ENCODE data around the gene KIAA0753.
"Not testable (repeated sequence)": the region's sequence is repeated elsewhere in the genome, so short reads cannot be mapped to it uniquely, and the experiment has no call there.

KIAA0753 gene

DNA sequence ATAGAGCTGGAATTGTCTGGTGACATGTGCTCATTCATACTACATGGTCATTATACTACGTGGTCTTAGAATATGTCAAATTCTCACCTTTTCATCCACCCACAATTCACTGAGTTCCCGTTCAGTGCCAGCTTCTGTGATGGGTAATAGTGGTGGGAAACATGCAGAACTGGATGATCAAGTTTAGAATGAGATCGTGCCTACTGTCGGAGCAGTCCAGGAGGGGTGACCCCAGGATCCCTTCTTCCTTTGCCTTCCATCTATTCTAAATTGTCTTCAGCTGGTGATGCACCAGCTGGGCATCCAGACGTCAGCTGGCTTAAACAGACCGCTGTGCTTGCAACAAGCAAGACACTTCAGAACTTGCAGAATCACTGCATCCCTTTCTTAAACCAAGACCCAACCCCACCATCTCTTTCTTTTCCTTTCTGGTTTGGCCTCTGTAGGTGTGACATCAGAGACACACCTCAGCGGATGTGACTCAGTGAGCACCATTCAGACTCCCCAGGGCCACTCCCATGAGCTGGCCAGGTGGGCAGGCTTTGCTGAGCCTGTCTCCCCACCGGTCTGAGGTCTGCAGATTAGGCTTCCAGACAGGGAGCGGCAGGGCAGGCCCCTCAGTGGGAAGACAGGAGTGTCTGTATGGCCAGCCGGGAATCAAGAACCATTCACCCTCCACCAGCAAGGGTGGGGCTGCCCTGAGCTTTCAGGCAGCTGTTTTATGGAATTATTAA is 29.1 kb upstream of the KIAA0753 start:
- DNase-seq (ENCODE audit: insufficient read length, low spot score) (no peak), FAIRE-seq (no peak)

DNA sequence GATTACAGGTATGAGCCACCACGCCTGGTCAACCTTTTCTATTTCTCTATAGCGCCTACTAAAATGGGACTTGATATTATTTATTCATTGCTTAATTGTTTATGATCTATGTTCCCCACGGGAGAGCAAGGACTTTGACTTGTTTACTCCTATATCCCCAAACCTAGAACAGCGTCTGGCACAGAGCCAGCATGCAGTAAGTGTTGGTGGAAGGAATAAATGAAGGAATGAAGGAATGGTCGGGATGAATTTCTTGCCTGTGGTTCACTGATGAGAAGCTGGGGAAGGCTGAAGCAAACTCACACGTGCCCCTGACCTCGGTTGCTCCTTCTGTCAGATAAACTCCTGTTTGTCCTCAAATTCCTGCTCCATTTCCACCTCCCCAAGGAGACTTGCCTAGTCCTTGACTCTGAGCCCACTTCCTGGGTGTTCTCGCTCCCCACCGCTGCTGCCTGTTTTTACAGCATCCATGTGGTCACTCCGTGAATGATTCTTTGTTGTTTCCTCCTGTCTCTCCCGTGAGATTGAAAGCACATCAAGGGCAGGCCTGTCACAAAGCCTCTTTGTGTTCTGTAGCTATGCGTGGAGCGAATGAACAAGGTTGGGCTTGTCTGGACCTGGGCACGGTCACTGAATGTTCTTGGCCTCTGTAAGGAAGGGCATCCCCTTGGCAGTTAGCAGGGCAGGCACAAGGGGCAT is 28.4 kb upstream of the KIAA0753 start:
- no peak for FAIRE-seq
- no peak for DNase-seq (ENCODE audit: insufficient read length, low spot score)

DNA sequence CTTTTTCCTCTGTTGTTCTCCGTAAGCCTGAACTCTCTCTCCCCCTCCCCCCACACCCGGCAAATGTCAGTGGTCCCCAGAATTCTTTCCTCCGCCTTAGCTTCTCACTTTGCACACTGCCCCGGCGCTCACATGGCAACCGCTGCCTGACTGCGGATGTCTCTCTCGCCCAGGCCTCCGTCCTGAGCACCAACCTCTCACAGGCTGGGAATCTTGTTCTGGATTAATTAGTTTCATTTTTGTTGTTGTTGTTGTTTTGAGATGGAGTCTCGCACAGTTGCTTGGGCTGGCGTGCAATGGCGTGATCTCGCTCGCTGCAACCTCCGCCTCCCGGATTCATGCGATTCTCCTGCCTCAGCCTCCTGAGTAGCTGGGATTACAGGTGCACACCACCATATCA is 27.7 kb upstream of the KIAA0753 start:
- DNase-seq (ENCODE audit: insufficient read length, low spot score) (no peak), FAIRE-seq (no peak)

DNA sequence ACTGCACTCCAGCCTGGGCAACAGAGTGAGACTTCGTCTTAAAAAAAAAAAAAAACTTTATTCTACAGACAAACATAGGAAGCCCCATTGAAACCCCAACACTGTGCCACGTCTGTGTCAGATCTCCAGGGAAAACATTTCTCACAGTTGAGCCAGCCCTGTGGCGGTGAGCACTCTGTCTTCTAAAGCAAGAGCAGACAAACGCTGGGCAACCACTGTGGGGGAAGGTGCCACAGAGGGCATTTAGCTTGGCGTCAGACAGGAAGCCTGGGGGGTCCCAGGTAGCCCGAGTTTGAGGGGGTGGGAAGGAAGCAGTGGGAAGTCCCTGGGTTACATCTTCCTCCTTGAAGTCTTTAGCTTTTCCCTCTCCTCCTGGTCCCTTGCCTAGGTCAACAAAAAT is 27.0 kb upstream of the KIAA0753 start:
- DNase-seq (ENCODE audit: insufficient read length, low spot score), result no peak
- FAIRE-seq, result no peak

DNA sequence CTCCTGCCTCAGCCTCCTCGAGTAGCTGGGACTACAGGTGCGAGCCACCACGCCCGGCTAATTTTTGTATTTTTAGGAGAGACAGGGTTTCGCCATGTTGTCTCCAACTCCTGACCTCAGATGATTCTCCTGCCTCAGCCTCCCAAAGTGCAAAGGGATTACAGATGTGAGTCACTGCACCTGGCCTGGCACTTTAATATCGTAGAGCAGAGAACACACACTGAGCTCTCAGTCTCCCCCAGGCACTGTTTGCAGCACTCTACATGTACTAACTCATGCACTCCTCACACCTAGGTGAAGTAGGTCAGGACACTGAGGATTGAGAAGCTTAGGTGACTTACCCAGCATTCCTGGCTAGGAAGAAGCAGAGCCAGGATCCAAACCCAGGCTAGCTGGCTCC is 26.0 kb upstream of the KIAA0753 start:
- FAIRE-seq (no peak), DNase-seq (ENCODE audit: insufficient read length, low spot score) (no peak)

DNA sequence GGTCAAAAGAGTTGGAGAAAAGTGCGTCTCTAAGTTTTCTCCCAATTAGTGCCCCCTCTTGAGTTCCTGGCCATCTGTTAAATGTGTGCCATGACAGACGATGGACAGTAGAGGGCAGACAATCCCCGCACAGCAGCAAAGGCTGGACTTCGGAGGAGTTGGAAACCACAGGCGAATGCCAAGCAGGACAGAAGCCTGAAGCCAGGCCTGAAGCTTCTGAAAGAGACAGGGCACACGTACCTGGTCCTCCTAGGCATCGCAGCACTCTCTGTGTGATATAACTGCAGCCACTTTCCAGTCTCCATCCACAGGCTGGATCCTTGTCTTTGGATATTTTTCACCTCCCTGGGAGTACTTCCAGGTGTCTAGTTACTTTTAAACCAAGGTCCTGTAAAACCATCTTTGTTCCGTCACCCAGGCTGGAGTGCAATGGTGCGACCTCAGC is 25.6 kb upstream of the KIAA0753 start:
- FAIRE-seq (peak; percentile 93), DNase-seq (ENCODE audit: insufficient read length, low spot score) (peak; percentile 65)

DNA sequence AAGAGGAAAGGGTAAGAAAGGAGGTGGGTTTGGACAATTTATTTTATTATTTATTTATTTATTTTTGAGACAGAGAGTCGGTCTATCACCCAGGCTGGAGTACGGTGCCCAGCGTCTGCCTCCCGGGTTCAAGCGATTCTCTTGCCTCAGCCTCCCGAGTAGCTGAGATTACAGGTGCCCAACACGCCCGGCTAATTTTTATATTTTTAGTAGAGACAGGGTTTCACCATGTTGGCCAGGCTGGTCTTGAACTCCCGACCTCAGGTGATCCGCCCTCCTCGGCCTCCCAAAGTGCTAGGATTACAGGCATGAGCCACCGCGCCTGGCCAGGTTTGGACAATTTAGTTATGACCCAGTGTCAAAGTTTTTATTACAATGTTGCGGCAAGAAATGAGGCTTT is 22.7 kb upstream of the KIAA0753 start:
- not testable (repeated sequence) for FAIRE-seq; DNase-seq (ENCODE audit: insufficient read length, low spot score)

DNA sequence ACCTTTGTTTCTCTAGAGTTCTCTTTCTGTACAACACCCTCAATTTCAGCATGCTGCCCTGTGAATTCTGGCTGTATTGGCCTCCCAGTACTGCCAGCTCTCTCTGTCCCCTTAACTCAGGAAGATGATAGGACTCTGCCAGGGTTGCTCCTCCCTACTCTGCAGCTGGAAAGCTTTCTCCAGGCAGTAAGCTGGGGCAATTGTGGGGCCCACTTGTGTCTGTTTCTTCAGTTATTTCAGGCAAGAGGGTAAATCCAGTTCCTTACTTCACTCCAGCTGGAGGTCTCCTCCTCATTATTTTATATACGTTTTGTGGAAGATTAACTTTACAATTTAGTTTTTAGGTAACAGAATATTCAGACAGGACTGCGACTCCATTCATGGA is 20.9 kb upstream of the KIAA0753 start:
- DNase-seq (ENCODE audit: insufficient read length, low spot score) (no peak), FAIRE-seq (no peak)

DNA sequence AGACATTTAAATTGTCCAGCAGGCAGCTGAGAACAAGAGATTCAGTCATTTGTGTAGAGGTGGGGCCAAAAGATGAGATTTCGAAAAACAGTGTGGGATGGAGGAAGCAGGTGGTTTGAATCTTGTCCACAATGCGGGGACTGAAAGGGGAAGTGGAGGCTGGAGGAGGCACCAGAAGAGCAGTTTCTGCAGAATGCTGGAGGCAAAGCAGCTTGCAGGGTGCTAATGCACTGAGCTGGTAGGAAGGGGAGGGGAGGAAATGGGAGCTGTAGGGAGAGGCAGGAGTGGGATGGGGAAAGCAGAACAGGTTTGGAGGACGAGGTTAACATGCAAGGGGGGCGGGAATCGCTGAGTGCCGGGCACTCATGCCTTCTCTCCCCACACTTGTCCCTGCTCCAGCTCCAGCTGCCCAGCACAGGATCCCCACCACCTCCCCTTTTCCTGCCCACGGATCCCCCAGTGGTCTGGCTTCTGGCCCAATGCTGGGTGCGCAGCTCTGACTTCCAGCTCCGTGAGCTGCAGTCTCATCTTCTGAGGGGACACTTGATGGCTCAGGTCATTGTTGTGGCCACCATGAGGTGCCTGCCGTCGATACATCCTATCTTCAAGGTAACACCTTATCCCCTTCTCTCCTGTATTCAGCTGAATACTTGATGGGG is 20.4 kb upstream of the KIAA0753 start:
- DNase-seq (ENCODE audit: insufficient read length, low spot score) (peak; percentile 48), FAIRE-seq (peak; percentile 99)

DNA sequence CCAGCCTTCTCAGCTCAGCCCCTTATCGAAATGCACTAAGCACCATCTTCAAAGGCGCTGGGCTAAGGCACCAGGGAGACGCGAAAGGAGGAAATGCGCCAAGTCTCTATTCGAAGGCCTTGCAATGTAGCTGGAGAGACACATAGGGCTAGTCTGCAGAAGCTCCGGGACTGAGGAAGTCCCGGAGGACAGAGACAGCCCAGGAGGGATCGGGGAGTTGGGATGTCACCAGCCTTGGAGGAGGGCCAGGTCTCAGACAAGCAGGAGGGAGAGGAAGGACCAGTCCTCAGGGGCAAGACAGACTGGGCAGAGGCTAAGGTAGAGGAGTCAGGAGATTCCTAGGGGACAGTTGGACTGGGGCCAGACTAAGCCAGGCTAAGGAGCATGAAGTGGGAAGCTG is 19.6 kb upstream of the KIAA0753 start:
- FAIRE-seq (no peak), DNase-seq (ENCODE audit: insufficient read length, low spot score) (no peak)

DNA sequence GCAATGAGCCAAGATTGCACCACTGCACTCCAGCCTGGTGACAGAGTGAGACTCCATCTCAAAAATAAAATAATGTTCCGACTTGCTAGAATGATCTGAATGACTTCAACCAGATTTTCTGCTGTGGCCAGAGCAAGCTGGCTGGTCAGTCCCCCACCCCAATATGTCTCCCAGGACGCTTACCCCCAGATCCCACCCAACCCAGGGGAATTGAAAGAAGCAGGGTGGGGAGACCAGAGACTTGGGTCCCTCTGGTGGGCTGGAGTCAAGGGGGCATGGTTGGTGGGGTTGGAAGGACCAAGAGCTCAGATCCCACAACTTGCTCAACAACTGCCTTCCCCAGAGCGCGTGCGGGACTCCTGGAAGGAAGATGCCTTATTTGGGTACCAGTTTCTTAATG is 17.9 kb upstream of the KIAA0753 start:
- not testable (repeated sequence) for DNase-seq (ENCODE audit: insufficient read length, low spot score); FAIRE-seq

DNA sequence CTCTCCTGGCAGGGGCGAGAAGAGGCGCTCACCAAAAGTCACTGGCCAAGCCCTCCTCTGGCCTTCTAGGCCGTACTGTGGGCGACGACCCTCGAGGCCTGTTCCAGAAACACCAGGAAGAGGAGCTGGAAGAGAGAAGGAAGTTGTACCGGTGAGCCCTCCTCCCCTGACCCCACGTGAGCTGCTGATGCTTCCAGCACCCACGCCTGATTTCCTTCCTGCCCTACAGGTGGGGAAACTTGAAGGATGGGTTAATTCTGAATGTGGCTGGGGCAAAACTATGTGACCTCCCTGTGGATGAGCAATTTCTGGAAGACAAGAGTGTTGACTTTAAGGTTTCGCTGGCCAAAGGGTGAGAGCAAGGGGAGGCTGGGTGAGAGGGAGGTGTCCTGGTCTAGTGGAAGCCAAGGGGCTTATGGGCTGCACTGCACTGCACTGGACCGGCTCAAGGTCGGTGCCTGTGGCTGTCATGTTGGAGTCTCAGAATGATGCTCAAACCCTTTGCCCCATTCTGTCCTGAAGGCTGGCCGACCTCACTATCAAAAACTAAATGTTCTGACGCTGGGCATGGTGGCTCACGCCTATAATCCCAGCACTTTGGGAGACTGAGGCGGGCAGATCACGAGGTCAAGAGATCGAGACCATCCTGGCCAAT is 17.2 kb upstream of the KIAA0753 start:
- FAIRE-seq (peak; percentile 56), DNase-seq (ENCODE audit: insufficient read length, low spot score) (no peak)

DNA sequence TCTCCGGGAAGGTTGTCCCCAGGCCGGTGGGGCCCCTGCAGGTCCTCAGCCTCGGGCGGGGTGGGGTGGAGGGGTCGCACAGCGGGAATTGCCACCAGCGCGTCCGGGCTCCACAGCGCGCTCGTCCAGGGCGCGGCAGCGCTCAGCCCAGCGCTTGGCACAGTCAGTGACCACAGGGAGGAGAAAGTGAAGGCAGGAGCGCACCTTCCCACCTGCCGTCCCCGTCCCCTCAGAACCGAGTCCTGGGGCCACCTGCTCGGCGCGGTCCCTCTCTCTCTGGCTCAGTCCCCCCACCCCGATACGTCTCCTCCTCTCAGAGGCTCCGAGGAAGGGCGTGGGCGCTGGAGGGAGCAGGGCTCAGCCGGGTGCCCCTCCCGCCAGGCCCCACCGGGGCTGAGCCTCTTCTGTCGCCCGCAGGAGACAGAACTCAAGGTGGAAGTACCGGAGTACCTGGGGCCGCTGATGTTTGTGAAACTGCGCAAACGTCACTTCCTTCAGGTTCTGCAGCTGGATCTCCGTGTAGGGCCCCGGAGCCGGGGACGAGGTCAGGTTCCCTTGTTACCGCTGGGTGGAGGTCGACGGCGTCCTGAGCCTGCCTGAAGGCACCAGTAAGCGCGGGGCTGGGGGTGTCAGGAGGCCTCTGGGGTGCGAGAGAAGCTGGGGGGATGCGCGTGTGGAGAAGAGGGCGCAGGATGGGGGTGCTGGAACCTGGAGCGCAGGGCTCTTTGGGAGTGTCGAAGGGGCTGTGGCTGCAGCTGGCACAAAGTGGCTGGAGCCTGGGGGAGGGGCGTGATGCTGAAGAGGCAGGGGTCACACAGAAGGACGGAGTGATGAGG is 16.5 kb upstream of the KIAA0753 start:
- DNase-seq (ENCODE audit: insufficient read length, low spot score), result not testable (repeated sequence)
- FAIRE-seq, result peak; percentile 4

DNA sequence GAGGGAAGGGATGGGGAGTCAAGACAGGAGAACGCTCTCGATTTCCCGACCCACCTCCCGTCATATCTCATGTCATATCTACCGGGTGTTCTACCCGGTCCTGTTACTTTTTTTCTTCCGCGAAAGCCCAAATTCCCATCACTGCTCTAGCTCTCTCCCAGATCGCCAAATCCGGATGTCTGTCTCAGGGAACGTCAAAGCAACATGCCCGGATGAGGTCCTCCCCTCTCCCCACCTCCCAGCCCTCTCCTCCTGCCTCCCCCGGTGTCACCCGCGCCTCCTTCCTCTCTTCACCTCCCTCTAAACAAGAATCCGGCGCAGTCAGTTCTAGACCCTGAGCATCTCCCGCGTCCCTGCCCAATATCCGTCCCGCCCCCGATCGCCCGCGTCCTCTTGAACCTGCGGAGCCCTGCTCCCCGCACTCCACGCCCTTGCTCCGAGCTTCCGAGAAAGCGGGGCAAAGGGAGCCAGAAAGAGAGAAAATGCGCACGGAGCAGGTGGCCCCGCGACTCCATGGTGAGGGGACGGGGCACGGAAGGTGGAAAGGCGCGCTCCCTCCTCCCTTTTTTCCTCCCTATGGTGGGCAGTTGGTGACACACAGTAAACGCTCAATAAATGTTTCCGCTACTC is 15.3 kb upstream of the KIAA0753 start:
- not testable (repeated sequence) for DNase-seq (ENCODE audit: insufficient read length, low spot score); FAIRE-seq

DNA sequence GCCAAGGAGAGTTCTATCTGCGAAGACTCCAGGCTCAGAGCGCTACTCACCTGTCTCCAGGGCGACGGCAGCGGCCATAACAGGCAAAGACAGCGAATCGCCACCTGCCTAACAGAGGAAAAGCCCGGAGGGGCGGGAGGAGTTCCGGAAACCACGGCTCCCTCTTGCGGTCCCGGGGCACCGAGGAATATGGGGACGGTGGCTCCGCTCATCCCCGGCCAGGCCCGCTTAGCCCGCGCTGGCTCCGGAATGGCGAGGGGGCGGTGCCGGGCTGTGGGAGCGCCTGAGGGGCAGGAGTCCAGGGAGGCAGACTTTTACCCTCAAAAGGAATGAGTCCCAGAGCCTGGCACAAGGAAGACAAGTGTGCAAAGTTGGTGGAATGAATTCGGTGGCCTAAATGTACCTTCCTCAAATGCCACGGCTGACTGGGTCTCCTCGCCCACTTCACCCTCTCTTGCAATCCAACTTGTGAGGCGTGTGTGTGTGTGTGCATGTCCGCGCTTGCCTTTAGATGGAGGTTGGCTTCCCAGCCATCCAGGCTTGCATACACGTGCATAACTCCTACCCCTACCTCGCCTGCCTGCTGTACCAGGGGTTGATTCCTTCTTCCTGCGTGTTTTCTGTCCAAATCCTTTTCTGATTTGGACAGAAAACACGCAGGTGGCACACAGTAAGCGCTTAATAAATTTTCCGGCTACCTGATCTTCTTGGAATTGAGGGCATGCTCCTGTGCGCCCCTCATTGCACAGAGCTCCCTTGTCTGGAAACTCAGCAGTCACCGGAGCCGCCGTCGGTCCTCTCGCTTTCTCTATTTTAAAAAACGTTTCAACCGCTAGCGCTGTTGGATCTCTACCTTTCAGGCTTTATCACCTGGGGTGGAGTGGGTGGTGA is 14.6 kb upstream of the KIAA0753 start:
- DNase-seq (ENCODE audit: insufficient read length, low spot score) (no peak), FAIRE-seq (no peak)

DNA sequence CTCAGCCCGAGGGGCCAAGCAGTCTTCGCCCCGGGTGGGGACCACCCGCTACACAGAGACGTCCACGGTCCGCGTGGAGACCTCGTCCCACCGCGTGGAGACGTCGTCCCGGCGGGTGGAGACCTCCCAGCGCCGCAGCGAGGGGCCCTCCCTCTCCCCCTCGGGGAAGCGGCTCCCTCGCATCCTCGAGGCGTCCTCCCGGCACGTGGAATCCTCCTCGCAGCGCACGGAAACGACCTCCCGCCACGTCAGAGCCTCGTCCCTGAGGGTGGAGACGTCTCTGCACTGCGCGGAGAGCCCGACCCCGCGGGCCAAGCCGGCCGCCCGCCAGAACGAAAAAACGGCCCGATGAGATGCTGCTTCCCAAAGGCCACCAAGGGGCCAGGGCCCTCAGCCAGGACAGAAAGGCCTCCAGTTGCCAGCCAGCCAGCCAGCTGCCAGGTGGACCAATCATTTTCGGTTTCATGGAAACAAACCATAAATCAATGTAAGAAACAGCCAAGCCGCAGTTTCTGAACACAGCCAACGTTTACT is 11.5 kb upstream of the KIAA0753 start:
- FAIRE-seq, result no peak

DNA sequence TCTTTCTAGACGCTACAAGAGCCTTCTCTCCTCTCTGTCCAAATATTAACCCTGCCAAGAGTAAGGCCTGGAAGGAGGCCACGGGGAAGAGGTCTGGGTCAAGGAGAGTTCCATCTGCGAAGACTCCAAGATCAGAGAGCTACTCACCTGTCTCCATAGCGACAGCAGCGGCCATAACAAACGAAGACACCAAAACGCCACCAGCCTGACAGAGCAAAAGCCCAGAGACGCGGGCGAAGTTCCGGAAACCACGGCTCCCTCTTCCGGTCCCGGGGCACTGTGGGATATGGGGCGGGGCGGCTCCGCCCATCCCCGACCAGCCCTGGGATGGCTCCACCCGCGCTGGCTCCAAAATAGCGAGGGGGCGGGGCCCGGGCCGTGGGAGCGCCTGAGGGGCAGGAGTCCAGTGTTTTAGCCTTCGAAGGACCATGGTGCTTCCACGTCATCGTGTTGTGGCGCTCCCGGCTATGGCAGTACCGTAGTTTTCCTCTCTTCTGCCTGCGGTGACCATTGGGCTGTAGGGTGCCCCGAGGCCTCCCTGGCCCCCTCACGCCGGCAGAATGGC is 10.9 kb upstream of the KIAA0753 start, which contains the start of the genes C17orf100 and MED31:
Gene C17orf100 (plus strand): TSS at position 409 of the 565 bp plus-strand sequence. CDS start 152 bp downstream, at position 561.
Gene MED31 (minus strand): TSS at position 252 of the 565 bp plus-strand sequence. CDS start 77 bp downstream, at position 175.
- peak; percentile 93 for FAIRE-seq
- DNase-seq (ENCODE audit: insufficient read length, low spot score), result peak; percentile 92

More for the DNA sequence above, 11.5 kb upstream of the KIAA0753 start:
- no peak for DNase-seq (ENCODE audit: insufficient read length, low spot score)

DNA sequence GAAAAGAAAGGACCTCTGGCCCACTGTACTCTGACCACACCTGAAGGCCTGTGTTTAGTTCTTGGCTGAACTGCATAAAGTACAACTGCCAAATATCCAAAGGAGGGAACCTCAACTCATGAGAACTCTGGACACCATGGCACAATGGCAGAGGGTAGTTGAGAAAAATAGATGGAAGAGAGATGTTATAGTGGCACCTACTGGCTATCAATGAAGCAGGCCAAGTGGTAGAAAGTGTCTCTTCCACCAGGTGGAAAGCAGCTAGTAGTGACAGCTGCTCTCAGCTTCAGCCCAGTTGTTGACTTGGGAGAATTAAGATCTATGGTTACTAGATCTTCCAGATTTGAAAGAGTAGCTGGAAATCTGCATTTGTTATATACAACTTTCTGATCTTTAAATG is 7.7 kb upstream of the KIAA0753 start:
- no peak for DNase-seq (ENCODE audit: insufficient read length, low spot score)
- FAIRE-seq, result no peak

Data from GM19239 (cell line).